AG10803 (cell line): Measurements from ENCODE around the gene DOCK8.

Source experiments
- DNase-seq: peaks from one replicate; pipeline ENCODE4 v3.0.0; 2010; ENCODE audit warnings: low read depth
- H3K4me3 ChIP-seq: 2 replicates; pipeline ENCODE4 v1.5.1; 2011; ENCODE audit warnings: mild to moderate bottlenecking, low read length, control low read depth
- CTCF ChIP-seq: conservative IDR thresholded peaks from 2 replicates; pipeline ENCODE4 v1.5.1; 2011; ENCODE audit warnings: mild to moderate bottlenecking, low read length, control low read depth, inconsistent platforms

Gene DOCK8

GRCh38 chr9:265209-265870, 50.7 kb downstream of the DOCK8 start:
- no peak for TF ChIP-seq CTCF

DNA sequence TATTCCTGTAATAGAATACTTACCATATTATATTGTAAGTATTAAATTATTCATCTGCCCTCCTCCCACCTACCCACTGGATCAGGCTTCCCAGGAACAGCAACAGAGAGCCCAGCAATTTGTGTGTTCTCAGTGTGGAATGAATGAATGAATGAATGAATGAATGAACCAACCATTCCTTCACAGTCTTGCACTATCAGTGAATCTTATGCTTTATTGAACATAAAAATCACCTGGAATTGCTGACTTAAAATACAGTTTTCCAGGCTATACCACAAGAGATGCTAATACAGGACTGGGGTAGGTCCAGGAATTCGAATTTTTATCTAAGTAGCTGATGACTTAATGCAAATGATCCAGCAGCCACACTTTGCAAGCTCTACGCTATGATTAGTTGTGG, 51.6 kb downstream of the DOCK8 start:
- no peak for TF ChIP-seq CTCF
- no peak for DNase-seq
- H3K4me3 ChIP-seq = no peak overlapping the region

More at GRCh38 chr9:265209-265870, 50.7 kb downstream of the DOCK8 start:
- H3K4me3 ChIP-seq = no peak overlapping the region
- no peak for DNase-seq

- TF ChIP-seq CTCF = no peak
- no peak for DNase-seq
- H3K4me3 ChIP-seq = no peak overlapping the region
Measured at GRCh38 chr9:268616-269015, 54.0 kb downstream of the DOCK8 start.

DNA sequence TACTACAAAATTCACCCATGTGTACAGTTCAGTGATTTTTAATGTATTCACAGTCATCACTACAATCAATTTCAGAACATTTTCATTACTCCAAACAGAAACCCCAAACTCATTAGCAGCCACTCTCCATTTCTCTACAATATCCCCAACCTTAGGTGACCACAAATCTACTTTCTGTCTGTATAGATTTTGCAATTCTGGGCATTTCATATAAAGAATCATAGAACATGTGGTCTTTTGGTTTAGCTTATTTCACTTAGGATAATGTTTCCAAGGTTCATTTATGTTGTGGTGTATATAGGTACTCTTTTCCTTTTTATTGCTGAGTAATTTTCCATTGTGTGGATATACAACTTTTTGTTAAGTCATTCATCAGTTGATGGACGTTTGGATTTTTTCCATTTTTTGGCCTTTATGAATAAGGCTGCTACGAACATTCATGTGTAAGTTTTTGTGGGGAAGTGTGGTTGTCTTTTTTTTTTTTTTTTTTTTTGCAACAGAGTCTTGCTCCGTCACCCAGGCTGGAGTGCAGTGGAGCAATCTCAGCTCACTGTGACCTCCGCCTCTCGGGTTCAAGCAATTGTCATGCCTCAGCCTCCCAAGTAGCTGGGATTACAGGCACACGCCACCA, 54.5 kb downstream of the DOCK8 start:
- H3K4me3 ChIP-seq = no peak overlapping the region
- TF ChIP-seq CTCF = no peak
- DNase-seq = no peak

DNA sequence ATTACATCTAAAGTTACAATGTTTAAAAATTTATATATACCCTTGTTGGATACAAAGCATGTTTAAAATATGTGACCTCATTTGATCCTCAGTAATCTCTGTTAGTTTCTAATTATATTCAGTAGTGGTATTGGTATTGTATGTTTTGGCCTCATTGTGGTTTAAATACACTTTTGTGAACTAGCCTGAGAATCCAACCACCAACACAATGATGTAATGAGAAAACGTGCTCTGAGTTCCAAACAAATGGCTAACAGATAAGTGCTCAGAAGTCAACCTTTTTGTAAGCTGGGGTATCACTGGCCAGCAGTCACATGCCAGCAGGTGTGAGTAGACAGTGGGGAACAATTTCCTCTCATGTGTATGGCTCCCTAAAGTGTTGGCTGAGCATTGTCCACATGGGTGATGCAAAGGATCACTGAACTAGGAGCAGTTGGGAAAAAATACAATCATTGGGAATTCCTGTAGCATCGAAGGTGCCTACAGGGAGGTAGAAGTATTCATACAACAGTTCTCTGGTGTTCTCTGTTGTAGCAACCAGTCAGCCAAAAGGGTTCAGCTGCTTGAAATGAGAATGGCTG, 56.1 kb downstream of the DOCK8 start:
- no peak for DNase-seq

GRCh38 chr9:272251-273213, 57.9 kb downstream of the DOCK8 start:
- no peak for DNase-seq
- TF ChIP-seq CTCF = no peak
- H3K4me3 ChIP-seq = no peak overlapping the region

More for the DNA sequence above, 56.1 kb downstream of the DOCK8 start:
- H3K4me3 ChIP-seq = no peak overlapping the region
- no peak for TF ChIP-seq CTCF
